ENCODE results near the gene SDF4. TPM values are rescaled to one million over a fixed set of nuclear protein-coding genes. Genes with fewer than 3 reads are reported as not detected.

Gene SDF4
- total and polyA plus RNA-seq, 2 donors (not counting 1 experiment from before 2014, with no cell fraction given): 100 to 143 TPM

- Mint-ChIP-seq H3K4me3 (peak within 1 kb of the TSS; percentile 93), H3K9me3 (ENCODE audit: insufficient read depth) (no peaks in the 10 kb centered on the region), H3K4me1 (peaks cover 35% of the 10 kb centered on the region), H3K27me3 (no peaks in the 10 kb centered on the region), H3K27ac (peak within 1 kb of the TSS; percentile 84)
- Histone ChIP-seq H3K9me3 (ENCODE audit: control extremely low read depth in 1 of 3, control insufficient read depth in 2 of 3, insufficient read depth in 1 of 3, low read length in 2 of 3) (no peaks in the 10 kb centered on the region), H4K20me1 (ENCODE audit: control insufficient read depth, insufficient read depth, low read length, poor library complexity, severe bottlenecking) (peaks cover 69% of the 10 kb centered on the region), H3K27ac (ENCODE audit: low read length in 2 of 2) (peak within 1 kb of the TSS; percentile 29 to 91), H3K9ac (ENCODE audit: low read length) (peak within 1 kb of the TSS; percentile 96), H3K4me3 (ENCODE audit: control extremely low read depth in 1 of 5, extremely low read depth in 1 of 5, insufficient read depth in 1 of 5, low read depth in 2 of 5, low read length in 4 of 5) (peak within 1 kb of the TSS; percentile 86 to 98 (median 90)), H3K4me1 (ENCODE audit: control insufficient read depth in 2 of 2, insufficient read depth in 2 of 2, low read length in 2 of 2) (peaks cover 26 to 32% of the 10 kb centered on the region in 2 donors), H3K79me2 (ENCODE audit: control insufficient read depth, insufficient read depth, low read length) (peaks cover 67% of the 10 kb centered on the region), H2AFZ (ENCODE audit: insufficient read depth, low read depth, low read length, poor library complexity, severe bottlenecking) (peak within 1 kb of the TSS; percentile 86), H3K36me3 (replicated peaks in 1 of 2; ENCODE audit: control extremely low read depth in 1 of 2, control insufficient read depth in 1 of 2, extremely low read depth in 1 of 2, insufficient read depth in 2 of 2, low read length in 1 of 2) (peaks cover 0 to 24% of the 10 kb centered on the region in 2 experiments), H3K27me3 (replicated peaks in 1 of 4; ENCODE audit: control extremely low read depth in 1 of 4, control insufficient read depth in 3 of 4, insufficient read depth in 4 of 4, low read length in 3 of 4) (no peaks in the 10 kb centered on the region), H3K4me2 (replicated peaks; ENCODE audit: low read depth, low read length, poor library complexity, severe bottlenecking) (peak within 1 kb of the TSS; percentile 92)
- DNase-seq (no peak), ATAC-seq (ENCODE audit: low read depth) (no peak)
- ChIA-PET POLR2A (interaction anchor here (1.0 kb wide), 1 partner anchor 116 kb away, joined by 3 read pairs; the partner anchor contains the start of gene C1orf159), CTCF (interaction anchor here (2.3 kb wide), 2 partner anchors 18 to 113 kb away, joined by 5 read pairs; no protein-coding TSS in a partner anchor)
- intact Hi-C loops (cut with micrococcal nuclease): loop anchor here (1.0 to 10.0 kb wide), 4 partner anchors 24 to 198 kb away; partner anchors contain the start of genes ACAP3, C1orf159 and PUSL1
- 10% methylated on average over 100 of the region's 100 CpGs for WGBS (ENCODE audit: insufficient coverage)
- TF ChIP-seq CTCF (IDR thresholded peaks at IDR 0.05) (no peak), EZH2 (IDR thresholded peaks at IDR 0.05; ENCODE audit: borderline replicate concordance, insufficient read depth, low read depth, low read length, poor library complexity, severe bottlenecking) (no peak)
These were observed 501 bp upstream of the SDF4 start, which contains the start of gene B3GALT6 for GRCh38 chr1:1232208-1232795. Gene B3GALT6 (plus strand): TSS chr1:1232237. CDS start chr1:1232279, 42 bp downstream.

Data from B cell (primary cell).